ENCODE data around the gene HDAC11.

DNA sequence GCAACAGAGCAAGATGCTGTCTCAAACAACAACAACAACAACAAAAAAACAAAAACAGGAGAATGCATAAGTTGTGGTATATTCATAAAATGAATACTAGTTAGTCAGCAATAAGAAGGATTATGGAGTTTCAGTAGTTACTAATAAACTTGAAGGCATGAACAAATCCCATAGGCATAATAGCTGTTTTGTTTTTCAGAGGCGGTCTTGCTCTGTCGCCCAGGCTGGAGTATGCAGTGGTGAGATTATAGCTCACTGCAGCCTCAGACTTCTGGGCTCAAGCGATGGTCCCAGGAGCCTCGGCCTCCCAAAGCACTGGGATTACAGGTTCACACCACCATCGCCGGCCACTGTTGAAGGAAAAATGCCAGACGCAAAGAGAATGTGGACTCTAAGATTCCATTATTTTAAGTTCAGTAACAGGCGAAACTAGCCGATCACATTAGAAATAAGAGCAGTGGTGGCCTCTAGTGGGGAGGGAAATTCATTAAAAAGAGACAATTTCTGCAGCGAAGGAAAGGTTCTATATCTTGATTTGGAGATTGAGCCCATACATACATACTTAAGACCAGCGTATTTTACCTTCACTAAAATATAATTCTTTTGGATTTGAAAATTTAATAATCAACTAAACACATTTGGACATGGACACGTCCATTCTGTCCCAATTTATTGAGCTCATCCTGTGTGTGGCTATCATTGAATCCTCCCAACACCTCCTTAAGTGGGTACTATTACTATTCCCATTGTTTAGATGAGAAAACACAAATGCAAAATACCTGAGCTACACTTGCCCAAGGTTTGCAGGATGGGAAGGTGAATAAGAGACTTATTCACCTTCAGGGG is 27.4 kb upstream of the HDAC11 start:
- TF ChIP-seq, protein P1, sequence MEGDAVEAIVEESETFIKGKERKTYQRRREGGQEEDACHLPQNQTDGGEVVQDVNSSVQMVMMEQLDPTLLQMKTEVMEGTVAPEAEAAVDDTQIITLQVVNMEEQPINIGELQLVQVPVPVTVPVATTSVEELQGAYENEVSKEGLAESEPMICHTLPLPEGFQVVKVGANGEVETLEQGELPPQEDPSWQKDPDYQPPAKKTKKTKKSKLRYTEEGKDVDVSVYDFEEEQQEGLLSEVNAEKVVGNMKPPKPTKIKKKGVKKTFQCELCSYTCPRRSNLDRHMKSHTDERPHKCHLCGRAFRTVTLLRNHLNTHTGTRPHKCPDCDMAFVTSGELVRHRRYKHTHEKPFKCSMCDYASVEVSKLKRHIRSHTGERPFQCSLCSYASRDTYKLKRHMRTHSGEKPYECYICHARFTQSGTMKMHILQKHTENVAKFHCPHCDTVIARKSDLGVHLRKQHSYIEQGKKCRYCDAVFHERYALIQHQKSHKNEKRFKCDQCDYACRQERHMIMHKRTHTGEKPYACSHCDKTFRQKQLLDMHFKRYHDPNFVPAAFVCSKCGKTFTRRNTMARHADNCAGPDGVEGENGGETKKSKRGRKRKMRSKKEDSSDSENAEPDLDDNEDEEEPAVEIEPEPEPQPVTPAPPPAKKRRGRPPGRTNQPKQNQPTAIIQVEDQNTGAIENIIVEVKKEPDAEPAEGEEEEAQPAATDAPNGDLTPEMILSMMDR (IDR thresholded peaks at IDR 0.05) = peak; percentile 55 to 70 (median 62)
- TF ChIP-seq POLR2A (IDR thresholded peaks at IDR 0.05) = no peak

All from uterus (tissue), 2 donors.